K562 (cell line): ENCODE results near the gene TMEM143. TPM values are rescaled to one million over a fixed set of nuclear protein-coding genes. Genes with fewer than 3 reads are reported as not detected.
A peak's percentile ranks its signal among the peaks of the same experiment; 100 is the strongest.

Experiments
- BCL6 ChIP-seq: fragments of 250-450 bp; sonication (Bioruptor Pico); IDR thresholded peaks from 2 replicates; pipeline ENCODE4 v1.4.0; 2020
- CCAR2 ChIP-seq: fragments of 200-400 bp; formaldehyde crosslinking; IDR thresholded peaks from 2 replicates; pipeline ENCODE4 v1.6.1; 2017; ENCODE audit warnings: mild to moderate bottlenecking, low read depth, low read length
- EHMT2 ChIP-seq: fragments of 450-650 bp; IDR thresholded peaks from 2 replicates; pipeline ENCODE4 v1.6.1; 2018; ENCODE audit warnings: antibody characterized with exemption
- ETV1 ChIP-seq: fragments of 450-650 bp; conservative IDR thresholded peaks from 2 replicates; pipeline ENCODE4 v1.6.1; 2016; ENCODE audit warnings: missing genetic modification characterization, control low read depth, low read depth, missing compliant biosample characterization
- HDAC1 ChIP-seq, 2 experiments: fragments of 450-650 bp; IDR thresholded peaks; 2 replicates each; pipeline ENCODE4 v1.6.1; 2016 to 2017; ENCODE audit warnings: inconsistent platforms in 1 of 2, mild to moderate bottlenecking in 1 of 2, moderate library complexity in 1 of 2
- HMG20B ChIP-seq: fragments of 250-450 bp; sonication (Bioruptor Pico); IDR thresholded peaks from 2 replicates; pipeline ENCODE4 v1.5.0; 2021; ENCODE audit warnings: mild to moderate bottlenecking
- HSF4 ChIP-seq: fragments of 250-450 bp; sonication (Bioruptor Pico); IDR thresholded peaks from 2 replicates; pipeline ENCODE4 v2.1.2; 2022; ENCODE audit warnings: mild to moderate bottlenecking, moderate library complexity, borderline replicate concordance
- IFI16 ChIP-seq: fragments of 250-450 bp; sonication (Bioruptor Pico); IDR thresholded peaks from 2 replicates; pipeline ENCODE4 v2.1.2; 2022; ENCODE audit warnings: mild to moderate bottlenecking, inconsistent platforms
- KLF1 ChIP-seq: fragments of 450-650 bp; IDR thresholded peaks from 2 replicates; pipeline ENCODE4 v1.6.1; 2016; ENCODE audit warnings: missing genetic modification characterization, missing compliant biosample characterization
- MCM2 ChIP-seq: fragments of 450-650 bp; IDR thresholded peaks from 2 replicates; pipeline ENCODE4 v1.6.1; 2017; ENCODE audit warnings: low read depth, mild to moderate bottlenecking
- SIX5 ChIP-seq, 2 experiments: IDR thresholded peaks; 2 replicates each; pipeline ENCODE4 v1.6.1; 2011; ENCODE audit warnings: low read length in 2 of 2, borderline replicate concordance in 1 of 2, low read depth in 1 of 2, mild to moderate bottlenecking in 1 of 2, moderate library complexity in 1 of 2; ENCODE audit not compliant: insufficient read depth in 1 of 2
- TAF7 ChIP-seq: fragments of 450-650 bp; IDR thresholded peaks from 2 replicates; pipeline ENCODE4 v1.6.1; 2016; ENCODE audit warnings: missing genetic modification characterization, missing compliant biosample characterization
- TOE1 ChIP-seq, 2 experiments: fragments of 450-650 bp in 1 of 2; sonication (generic) in 1 of 2; formaldehyde crosslinking in 1 of 2; IDR thresholded peaks; 2 replicates each; pipeline versions ENCODE4 v1.7.1 to v1.8.0; 2016 to 2022; ENCODE audit warnings: borderline replicate concordance in 2 of 2, mild to moderate bottlenecking in 2 of 2, antibody characterized with exemption in 1 of 2, inconsistent platforms in 1 of 2, low read depth in 1 of 2, missing genetic modification reagents in 1 of 2, moderate library complexity in 1 of 2
- ZNF23 ChIP-seq: fragments of 250-450 bp; sonication (Bioruptor Pico); IDR thresholded peaks from 2 replicates; pipeline ENCODE4 v1.4.0; 2020; ENCODE audit warnings: mild to moderate bottlenecking
- ZNF347 ChIP-seq: fragments of 450-650 bp; formaldehyde crosslinking; IDR thresholded peaks from 2 replicates; pipeline ENCODE4 v1.4.0; 2020; ENCODE audit warnings: low read depth, mild to moderate bottlenecking, moderate library complexity
- ZNF398 ChIP-seq: fragments of 250-450 bp; sonication (Bioruptor Pico); IDR thresholded peaks from 2 replicates; pipeline ENCODE4 v1.8.0; 2021; ENCODE audit warnings: moderate library complexity, mild to moderate bottlenecking, inconsistent platforms
- ZNF57 ChIP-seq: fragments of 450-650 bp; formaldehyde crosslinking; IDR thresholded peaks from 2 replicates; pipeline ENCODE4 v1.4.0; 2020; ENCODE audit warnings: mild to moderate bottlenecking, moderate library complexity
- polyA plus RNA-seq, 8 experiments: library from polyadenylated mRNA; depleted of rRNA in 4 of 8; stranded (reverse) in 5 of 8; unstranded in 3 of 8; fragments of >200 nt; fragmentation: Nextera tagmentation in 2 of 8; fragmentation: Illumina TruSeq in 1 of 8; extraction: Ambion mirVana in 2 of 8; extraction: Trizol in 1 of 8; gene quantifications; 2 replicates each; pipeline versions ENCODE4 v1.2.1 to v1.2.3, GENCODE V29; 2011 to 2014; ENCODE audit warnings: inconsistent platforms in 1 of 8, missing spikeins in 1 of 8
- total RNA-seq, 7 experiments: library from RNA; depleted of rRNA in 6 of 7; stranded (reverse); fragments of >200 nt in 6 of 7; fragmentation: Illumina TruSeq in 2 of 7; extraction: Trizol in 2 of 7; gene quantifications; 2 replicates each; pipeline versions ENCODE4 v1.2.1 to v1.2.3, GENCODE V29; 2011 to 2021; ENCODE audit warnings: low replicate concordance in 1 of 7

Gene TMEM143
- total and polyA plus RNA-seq, 9 of the 15 experiments (the other 6 are each of a cell fraction or from before 2014, with no cell fraction given): 0.66 to 8.8 (median 4.3) TPM

DNA sequence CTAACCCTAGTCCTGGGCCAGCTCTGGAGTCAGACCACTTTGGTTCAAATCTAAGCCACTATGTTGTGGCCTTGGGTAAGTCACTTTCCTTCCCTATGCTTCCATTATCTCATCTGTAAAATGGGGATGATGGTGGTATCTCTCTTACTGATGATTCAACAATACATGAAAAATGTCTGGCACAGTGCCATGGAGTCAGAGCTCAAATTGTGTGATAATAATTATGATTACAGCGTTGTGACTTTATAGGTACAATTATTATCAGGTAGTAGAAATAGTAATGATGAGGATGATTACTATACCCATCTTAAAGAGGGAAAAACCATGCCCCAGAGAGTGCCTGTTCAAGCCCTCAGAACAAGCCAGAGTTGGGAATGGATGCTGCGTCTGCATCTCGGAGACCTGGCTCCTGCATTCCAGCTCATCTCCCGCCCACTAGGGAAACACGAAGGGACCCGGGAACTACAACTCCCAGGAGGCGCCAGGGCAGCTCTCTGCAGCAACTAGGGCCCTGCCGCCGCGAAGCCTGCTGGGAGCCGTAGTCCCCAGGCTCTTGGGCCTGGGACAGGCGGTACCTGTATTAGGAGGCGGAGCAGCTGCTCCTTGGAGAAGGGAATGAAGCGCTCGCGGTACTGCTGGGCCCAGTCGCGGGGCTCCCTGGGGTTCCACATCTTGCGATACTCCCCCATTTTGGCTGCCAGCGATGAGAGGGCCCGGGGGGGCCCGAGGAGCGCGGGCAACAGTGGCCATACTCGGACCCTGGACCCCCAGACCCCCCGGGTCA is 832 bp downstream of the TMEM143 start (continued):
- TF ChIP-seq ZNF23 (CRISPR knock-in tag) (no peak), CCAR2 (no peak), ZNF347 (no peak), HSF4 (no peak), EHMT2 (no peak), TAF7 (tag) (no peak), ETV1 (tag) (no peak), TOE1 (IDR thresholded peaks at IDR 0.05; ENCODE audit: borderline replicate concordance) (no peak), TOE1 (CRISPR knock-in tag; IDR thresholded peaks at IDR 0.05; ENCODE audit: borderline replicate concordance, low read depth) (peak; percentile 44; the same call in 1 of the 2 replicates), HDAC1 (IDR thresholded peaks at IDR 0.05) (no peak), HMG20B (CRISPR knock-in tag) (no peak), MCM2 (no peak), BCL6 (CRISPR knock-in tag) (peak; percentile 67; the same call in 1 of the 2 replicates), ZNF398 (CRISPR knock-in tag) (no peak), SIX5 (IDR thresholded peaks at IDR 0.05; ENCODE audit: borderline replicate concordance in 1 of 2, insufficient read depth in 1 of 2, low read depth in 1 of 2, low read length in 2 of 2) (peak; percentile 96 to 98), ZNF57 (CRISPR knock-in tag) (no peak), IFI16 (CRISPR knock-in tag) (no peak), KLF1 (tag) (no peak)
